Measurements from ENCODE around the gene ACTMAP.
"Not testable (repeated sequence)": the region's sequence is repeated elsewhere in the genome, so short reads cannot be mapped to it uniquely, and the experiment has no call there.

ACTMAP gene

DNA sequence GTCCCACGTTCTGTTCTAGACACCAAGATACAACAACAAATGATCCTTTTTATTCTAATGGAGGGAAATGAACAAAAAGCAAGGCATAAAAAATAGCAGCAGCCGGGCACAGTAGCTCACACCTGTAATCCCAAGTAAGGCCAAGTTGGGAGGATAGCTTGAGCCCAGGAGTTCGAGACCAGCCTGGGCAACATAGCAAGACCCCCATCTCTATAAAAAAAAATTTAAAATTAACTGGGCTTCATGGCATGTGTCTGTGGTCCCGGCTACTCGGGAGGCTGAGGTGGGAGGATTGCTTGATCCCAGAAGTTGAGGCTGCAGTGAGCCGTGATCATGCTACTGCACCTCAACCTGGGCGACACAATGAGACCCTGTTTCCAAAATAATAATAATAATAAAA, 26.1 kb upstream of the ACTMAP start:
- DNase-seq: no peak

DNA sequence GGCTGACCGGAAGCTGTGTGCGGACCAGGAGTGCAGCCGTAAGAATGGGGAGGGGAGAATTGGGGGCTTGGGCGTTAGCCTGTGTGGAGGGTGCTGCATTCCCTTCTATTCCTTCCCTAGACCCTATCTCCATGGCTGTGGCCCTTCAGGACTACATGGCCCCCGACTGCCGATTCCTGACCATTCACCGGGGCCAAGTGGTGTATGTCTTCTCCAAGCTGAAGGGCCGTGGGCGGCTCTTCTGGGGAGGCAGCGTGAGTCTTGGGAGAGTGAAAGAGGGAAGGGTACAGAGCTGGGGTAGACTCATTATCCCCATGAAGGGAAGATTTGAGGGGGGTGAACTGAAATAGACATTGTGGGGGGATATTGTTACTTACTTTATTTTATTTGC, 25.4 kb upstream of the ACTMAP start:
- no peak for DNase-seq

DNA sequence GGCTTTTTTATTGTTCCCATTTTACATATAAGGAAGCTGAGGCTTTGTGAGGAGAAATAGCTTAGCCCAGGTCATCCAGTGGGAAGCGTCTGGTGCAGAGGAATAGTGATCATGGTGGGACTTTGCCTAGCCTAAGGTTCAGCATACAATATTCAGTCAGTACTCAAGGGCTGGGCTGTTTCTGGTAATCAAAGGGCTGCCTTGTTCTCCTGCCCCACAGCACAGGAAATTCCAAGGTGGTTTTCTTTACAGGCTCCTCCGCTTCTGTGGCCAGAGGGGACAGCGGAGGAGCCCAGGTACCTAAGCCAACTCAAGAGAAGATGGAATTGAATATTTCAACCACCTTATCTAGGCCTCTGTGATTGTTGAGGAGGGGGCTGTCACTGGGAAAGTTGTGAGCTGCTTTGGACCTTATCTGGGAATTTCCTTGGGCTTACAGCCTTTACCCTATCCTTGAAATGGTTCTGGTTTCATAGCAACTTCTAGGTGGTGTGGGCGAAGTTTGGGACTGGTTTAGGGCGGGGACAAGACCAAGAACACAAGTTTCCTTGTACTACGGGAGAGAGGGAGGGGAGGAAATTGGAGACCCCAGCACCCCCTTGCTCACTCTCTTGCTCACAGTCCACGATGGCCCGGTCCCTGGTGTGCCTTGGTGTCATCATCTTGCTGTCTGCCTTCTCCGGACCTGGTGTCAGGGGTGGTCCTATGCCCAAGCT, 24.8 kb upstream of the ACTMAP start, which contains the start of gene MIA:
Gene MIA (plus strand): TSS at position 606 of the 716 bp plus-strand sequence. CDS start 22 bp downstream, at position 628.
- no peak for DNase-seq

DNA sequence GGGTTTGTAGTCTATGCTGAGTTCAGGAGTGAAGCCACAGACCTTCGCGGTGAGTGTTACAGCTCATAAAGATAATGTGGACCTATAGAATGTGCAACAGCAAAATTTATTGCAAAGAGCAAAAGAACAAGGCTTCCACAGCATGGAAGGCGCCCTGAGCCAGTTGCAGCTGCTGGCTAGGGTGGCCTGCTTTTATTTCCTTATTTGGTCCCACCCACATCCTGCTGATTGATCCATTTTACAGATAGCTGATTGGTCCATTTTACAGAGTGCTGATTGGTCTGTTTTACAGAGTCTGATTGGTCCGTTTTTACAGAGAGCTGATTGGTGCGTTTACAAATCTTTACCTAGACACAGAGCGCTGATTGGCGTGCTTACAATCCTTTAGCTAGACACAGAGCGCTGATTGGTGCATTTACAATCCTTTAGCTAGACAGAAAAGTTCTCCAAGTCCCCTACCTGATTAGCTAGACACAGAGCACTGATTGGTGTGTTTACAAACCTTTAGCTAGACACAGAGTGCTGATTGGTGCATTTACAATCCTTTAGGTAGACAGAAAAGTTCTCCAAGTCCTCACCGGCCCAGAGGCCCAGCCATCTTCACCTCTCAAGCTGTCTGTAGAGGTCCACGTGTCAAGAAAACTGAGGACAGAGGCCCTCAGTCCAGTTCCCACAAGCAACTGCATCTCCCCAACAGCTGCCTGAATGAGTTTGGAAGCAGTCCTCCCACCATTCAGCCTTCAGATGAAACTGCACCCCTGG, 21.0 kb upstream of the ACTMAP start:
- peak; percentile 13 for DNase-seq

DNA sequence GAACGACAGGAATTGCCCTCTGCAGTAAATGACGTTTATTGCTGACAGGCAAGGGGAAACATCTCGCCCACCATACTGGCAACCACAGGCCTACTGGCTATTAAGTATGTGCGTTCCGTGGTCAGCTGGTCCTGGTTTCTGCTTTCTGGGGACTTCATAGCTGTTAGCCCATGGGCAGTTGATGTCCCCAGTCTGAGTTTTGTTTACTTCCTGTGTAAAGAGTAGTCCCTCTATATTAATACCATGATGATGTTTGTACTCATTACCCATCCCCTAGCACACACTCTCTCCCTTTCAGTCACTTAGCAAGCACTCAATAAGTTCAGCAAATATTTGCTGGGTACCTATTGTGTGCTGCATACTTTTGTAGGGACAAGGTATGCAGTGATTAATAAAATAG, 18.6 kb upstream of the ACTMAP start:
- no peak for DNase-seq

DNA sequence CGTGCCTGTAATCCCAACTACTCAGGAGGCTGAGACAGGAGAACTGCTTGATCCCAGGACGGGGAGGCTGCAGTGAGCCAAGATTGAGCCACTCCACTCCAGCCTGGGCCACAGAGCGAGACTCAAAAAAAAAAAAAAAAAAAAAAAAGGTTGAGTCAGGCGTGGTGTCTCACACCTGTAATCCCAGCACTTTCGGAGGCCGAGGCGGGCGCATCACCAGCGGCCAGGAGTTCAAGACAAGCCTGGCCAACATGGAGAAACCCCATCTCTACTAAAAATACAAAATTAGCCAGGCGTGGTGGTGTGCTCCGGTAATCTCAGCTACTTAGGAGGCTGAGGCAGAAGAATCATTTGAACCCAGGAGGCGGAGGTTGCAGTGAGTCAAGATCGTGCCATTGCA, 16.1 kb upstream of the ACTMAP start:
- not testable (repeated sequence) for DNase-seq

DNA sequence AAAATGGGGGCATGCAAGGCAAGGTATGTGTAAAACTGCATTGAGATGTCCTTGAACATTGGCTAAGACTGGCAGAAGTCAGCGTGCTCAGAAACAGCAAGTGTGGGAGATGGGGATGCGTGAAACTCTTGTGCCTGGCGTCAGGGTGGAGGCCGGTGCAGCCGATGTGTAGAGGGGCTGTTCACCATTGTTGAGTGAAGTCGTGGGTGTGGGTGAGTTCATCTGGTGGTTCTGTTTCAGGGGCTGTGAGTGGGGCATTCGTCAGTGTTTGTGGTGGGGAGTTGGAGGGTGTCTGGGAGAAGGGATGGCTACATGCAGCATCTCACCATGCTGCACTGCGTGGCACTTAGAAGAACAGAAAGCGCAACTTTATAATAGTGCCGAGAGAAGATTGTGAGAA, 13.7 kb upstream of the ACTMAP start:
- no peak for DNase-seq

DNA sequence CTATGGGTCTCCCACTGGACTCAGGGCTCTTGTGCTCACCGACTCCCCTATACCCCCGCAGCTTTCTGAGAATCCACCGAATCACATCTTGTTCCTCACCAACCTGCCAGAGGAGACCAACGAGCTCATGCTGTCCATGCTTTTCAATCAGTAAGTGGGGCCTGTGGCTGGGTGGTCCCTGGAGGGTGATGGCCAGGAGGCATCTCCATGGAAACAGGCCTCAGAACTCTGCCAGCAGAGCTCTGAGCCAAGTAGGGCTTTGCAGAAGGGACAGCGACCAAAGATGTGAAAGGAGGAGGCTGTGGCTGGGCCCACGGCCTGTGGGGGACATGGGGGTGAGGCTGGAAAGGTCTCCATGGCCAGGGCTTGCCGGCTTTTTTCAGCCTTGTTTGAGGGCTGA, 13.2 kb upstream of the ACTMAP start:
- DNase-seq: no peak

DNA sequence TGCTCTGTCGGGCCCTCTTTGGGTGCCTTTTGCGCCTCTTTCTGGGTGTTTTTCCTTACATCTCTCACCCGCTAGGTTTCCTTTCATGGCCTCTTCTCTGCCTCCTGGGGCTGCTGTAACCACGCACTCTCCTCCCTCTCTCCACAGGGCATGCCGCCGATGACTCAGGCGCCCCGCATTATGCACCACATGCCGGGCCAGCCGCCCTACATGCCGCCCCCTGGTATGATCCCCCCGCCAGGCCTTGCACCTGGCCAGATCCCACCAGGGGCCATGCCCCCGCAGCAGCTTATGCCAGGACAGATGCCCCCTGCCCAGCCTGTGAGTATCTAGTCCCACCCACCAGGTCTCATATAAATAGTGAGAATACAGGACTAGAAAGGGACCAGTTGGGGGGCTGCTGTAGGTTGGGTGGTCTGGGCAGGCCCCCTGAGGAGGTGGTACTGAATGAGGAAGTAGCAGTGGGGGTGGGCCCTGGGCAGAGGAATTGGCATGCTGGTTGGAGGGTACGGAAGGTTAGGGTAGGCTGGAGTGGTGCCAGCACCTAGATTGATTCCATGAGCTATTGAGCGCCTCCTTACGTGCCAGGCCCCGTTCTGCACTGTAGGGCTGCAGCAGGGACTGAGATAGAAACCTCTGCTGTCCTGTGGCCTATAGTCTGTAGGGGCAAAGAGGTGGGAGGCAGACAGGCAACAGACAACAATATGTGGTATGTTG, 12.6 kb upstream of the ACTMAP start:
- no peak for DNase-seq

DNA sequence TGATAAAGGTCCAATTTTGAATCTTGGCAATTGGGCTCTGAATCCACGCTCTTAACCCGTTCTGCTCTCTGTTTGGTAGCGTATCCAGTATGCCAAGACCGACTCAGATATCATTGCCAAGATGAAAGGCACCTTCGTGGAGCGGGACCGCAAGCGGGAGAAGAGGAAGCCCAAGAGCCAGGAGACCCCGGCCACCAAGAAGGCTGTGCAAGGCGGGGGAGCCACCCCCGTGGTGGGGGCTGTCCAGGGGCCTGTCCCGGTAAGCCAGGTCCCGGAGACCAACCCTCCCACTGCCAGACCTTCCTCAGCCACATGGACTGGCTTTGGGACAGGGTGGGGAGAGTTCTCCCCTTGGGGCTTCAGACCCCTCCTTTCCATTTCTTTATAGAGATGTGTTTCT, 9.1 kb upstream of the ACTMAP start:
- DNase-seq: no peak

DNA sequence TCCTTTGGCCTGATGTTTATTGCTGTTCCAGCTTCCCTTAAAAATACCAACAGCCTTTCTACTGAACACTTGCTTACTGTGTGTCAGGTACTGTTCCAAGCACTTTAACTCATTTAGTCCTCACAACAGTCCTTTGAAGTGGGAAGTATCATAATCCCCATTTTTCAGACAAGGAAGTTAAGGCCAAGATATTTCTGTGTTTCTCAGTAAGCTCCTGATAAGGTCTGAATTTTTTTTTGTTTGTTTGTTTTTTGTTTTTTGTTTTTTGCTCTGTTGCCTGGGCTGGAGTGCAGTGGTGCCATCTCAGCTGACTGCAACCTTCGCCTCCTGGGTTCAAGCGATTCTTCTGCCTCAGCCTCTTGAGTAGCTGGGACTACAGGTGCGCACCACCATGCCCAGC, 8.2 kb upstream of the ACTMAP start:
- no peak for DNase-seq

DNA sequence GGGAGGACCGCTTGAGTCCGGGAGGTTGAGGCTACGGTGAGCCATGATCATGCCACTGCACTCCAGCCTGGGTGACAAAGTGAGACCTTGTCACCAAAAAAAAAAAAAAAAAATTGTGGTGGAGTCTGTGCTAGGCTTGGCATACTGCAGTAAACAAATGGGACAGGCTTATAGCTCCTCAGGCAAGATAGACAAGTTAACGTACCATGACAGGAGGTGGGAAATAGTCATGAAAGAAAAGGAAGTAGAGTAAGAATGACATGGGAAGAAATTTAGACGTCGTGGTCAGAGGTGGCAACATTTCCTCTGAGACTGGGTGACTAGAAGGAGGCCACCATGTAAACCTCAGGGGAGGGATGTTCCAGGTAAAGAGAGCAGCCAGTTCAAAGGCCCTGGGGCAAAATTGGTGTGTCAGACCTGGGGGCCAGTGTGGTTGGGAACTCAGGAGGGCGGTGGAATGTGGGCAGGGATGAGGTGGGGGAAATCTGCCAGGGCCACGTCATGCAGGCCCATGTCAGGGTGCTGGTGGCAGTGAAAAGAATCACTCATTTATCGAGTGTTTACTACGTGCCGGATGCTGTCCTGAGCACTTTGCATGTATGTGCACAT, 6.3 kb upstream of the ACTMAP start:
- no peak for DNase-seq

DNA sequence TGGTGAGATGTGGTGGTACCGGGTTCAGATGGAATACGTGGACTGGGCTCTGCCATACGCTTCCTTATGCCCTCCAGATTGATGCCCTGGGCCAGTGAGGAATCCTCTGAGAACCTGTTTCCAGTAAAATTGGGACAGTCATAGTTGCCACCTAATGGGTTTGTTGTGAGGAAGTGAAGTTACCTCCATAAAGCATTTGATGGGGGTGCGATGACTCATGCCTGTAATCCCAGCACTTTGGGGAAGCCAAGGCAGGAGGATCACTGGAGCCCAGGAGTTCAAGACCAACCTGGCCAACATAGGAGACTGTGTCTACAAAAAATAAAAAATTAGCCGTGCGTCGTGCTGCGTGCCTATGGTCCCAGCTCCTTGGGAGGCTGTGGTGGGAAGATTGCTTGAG, 5.5 kb upstream of the ACTMAP start:
- no peak for DNase-seq

DNA sequence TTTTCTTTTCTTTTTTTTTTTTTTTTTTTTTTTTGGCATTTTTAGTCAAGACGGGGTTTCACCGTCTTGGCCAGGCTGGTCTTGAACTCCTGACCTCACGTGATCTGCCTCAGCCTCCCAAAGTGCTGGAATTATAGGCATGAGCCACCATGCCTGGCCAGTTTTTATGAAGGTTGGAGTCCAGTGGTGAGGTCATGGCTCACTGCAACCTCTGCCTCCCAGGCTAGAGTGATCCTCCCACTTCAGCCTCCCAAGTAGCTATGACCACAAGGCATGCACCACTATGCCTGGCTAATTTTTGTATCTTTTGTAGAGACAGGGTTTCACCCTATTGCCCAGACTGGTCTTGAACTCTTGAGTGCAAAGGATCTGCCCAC, 5.0 kb upstream of the ACTMAP start:
- DNase-seq: no peak

DNA sequence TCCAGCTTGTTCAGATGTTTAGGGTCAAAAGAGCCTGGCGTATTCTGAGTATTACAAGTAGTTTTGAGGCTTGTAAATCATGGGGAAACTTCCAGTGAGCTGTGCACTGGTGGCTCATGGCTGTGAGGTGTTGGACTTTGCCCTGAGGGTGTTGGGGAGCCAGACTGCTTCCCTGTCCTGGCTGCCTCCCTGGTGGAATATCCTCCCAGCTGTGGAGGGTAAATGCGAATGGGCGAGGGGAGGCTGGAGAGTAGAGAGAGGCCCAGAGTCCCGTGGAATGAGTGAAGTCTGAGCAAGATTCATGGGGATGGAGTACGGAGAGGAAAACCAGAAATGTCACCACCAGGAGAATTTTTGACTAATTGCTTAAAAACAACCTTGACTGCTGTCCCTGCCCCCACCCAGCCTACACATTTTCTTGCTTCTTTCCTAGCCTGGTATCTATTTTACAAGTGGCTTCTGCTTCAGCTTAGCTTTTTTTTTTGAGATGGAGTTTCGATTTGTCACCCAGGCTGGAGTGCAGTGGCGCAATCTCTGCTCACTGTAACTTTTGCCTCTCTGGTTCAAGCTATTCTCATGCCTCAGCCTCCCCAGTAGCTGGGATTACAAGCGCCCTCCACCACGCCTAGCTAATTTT, 4.5 kb upstream of the ACTMAP start:
- no peak for DNase-seq

DNA sequence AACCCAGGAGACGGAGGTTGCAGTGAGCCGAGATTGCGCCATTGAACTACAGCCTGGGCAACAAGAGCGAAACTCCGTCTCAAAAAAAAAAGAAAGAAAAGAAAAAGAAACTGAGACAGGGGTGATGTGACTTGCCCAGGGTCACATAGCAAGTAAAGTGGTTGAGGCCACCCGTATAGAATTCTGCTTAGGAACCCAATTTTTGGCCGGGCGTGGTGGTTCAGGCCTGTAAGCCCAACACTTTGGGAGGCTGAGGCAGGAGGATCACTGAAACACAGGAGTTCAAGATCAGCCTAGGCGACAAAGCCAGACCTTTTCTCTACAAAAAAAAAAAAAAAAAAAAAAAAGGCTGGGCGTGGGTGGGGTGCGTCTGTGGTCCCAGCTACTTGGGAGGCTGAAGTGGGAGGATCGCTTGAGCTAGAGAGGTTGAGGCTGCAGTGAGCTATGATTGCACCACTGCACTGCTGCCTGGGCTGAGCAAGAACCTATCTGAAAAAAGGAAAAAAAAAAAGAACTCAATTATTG, 2.0 kb upstream of the ACTMAP start:
- no peak for DNase-seq

DNA sequence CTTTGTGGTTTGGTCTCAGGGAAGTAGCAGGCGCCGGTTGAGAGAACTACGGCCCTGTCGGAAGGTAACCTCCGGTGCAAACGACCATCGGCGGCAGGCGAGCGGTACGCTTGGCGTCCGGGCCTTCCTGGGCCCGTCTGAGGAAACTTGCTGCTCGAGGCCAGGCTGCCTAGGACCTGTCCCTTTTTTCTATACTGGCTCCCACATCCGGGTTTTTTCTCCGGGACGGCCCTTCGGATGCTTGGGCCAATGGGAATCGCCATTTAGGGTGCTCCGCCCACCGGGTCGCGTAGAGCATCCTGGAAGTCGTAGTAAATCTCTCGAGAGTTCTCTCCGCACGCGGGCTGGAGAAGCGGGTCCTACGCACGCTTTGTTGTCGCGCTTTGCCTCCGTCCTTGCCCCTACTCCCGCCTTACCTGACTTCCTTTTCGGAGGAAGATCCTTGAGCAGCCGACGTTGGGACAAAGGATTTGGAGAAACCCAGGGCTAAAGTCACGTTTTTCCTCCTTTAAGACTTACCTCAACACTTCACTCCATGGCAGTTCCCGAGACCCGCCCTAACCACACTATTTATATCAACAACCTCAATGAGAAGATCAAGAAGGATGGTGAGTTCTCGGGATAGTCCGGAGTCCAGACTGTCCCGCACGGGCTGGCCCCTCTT, 729 bp upstream of the ACTMAP start, which contains the start of gene SNRPA:
Gene SNRPA (plus strand): TSS at position 330 of the 664 bp plus-strand sequence. CDS start 206 bp downstream, at position 536.
- peak; percentile 98 for DNase-seq

DNA sequence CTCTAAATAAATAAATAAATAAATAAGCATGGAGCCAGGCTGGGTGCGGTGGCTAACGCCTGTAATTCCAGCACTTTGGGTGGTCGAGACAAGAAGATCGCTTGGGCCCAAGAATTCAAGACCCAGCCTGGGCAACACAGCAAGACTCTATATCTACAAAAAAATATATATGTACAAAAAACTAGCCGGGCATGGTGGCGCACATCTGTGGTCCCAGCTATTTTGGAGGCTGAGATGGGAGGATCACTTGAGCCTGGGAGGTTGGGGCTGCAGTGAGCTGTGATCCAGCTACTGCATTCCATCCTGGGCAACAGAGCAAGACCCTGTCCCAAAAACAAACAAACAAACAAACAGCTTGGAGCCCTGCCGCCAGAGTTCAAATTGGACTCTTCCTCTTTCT, 2.7 kb downstream of the ACTMAP start:
- DNase-seq: no peak

DNA sequence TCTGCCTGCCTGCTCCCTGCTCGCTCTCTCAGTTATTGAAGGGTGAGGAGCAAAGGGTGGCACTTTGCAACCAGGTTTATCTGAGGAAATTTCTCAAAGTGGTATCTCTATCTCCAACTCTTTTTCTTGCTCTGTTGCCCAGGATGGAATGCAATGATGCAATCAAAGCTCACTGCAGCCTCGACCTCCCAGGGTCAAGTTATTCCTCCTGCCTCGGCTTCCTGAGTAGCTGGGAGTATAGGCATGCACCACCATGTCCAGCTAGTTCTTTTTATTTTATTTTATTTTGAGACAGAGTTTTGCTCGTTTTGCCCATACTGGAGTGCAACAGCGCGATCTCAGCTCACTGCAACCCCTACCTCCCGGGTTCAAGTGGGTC, 4.9 kb downstream of the ACTMAP start:
- peak; percentile 69 for DNase-seq

DNA sequence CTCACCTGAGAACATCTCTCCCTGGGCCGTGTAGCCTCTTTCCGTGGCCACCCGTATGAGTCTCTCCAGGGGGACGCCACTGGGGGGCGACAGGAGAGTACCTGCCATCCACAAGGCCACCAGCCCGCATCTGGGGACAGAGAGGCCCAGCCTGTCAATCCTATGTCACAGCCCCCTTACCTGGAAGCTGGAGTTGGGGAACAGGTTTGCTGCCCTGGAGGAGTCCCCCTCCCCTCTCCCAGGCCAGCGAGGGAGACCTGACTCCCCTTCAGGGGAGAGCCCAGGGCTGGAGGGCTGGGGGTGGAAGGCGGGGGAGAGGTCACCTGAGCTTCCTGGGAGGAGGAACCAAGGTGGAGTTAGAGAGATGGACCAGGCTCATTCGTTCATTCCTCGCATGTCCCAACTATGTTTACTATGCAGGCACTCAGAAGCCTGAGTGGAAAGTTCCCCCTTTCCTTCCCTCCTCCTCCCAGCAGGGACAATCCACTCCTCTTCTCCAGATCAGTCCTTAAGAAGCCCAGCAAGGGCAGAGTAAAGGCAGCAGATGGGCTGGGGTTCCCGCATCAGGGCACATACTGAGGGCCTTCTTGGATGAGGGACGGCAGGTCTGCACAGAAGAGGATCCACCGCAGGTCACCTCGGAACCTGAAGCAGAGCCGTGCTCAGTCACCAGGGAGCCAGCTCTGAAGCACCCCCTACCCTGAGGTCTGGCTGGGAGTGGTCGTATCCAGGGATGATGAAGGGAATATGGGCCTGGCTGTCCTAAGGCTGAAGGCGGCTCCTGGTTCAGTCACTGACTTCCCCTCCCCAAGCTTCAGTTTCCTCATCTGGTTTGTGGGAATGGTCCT, 5.5 kb downstream of the ACTMAP start:
- peak; percentile 8 for DNase-seq

DNA sequence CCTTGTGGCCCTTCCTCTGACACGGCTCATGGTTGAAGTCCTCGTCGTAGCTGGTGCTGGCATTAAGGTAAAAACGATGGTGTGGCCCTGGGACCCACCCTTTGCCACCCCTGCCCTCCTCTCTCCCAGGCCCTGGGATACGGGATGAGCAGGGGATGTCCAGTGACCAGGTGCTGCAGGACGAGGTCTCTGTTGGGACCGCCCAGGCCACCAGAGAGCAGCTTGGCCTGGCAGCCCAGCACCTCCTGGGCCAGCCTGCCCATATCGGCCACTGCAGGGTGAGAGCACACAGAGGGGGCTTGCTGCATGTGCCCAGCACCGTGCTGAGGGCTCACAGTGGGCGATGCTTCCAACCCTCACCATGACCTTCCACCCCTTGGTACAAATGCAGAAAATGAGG, 6.4 kb downstream of the ACTMAP start:
- DNase-seq: no peak
